HG02610 (cell line): ENCODE results near the gene GAK.
A peak's percentile ranks its signal among the peaks of the same experiment; 100 is the strongest.
"Not testable (repeated sequence)": the region's sequence is repeated elsewhere in the genome, so short reads cannot be mapped to it uniquely, and the experiment has no call there.

Source experiments
- ATAC-seq: cut with Tn5 transposase; IDR thresholded peaks from one replicate; pipeline ENCODE4 v1.9.1; 2021; ENCODE audit warnings: mild to moderate bottlenecking, moderate library complexity; ENCODE audit not compliant: unreplicated experiment

Gene GAK

GRCh38 chr4:929096-929765 is 2.9 kb downstream of the GAK start:
- no peak for ATAC-seq

DNA sequence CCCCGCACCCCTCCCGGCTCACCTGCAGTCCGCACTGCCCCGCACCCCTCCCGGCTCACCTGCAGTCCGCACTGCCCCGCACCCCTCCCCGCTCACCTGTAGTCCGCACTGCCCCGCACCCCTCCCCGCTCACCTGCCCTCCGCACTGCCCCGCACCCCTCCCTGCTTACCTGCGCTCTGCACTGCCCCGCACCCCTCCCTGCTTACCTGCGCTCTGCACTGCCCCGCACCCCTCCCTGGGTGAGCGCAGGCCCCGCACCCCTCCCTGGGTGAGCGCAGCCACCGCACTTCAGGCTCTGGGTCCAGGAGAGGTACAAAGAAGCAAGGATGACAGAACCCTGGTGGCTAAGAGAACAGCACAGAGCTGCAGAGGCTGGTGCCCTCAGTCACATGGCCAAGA is 4.5 kb downstream of the GAK start:
- ATAC-seq, result not testable (repeated sequence)

GRCh38 chr4:926538-926937 is 5.6 kb downstream of the GAK start:
- ATAC-seq, result no peak

DNA sequence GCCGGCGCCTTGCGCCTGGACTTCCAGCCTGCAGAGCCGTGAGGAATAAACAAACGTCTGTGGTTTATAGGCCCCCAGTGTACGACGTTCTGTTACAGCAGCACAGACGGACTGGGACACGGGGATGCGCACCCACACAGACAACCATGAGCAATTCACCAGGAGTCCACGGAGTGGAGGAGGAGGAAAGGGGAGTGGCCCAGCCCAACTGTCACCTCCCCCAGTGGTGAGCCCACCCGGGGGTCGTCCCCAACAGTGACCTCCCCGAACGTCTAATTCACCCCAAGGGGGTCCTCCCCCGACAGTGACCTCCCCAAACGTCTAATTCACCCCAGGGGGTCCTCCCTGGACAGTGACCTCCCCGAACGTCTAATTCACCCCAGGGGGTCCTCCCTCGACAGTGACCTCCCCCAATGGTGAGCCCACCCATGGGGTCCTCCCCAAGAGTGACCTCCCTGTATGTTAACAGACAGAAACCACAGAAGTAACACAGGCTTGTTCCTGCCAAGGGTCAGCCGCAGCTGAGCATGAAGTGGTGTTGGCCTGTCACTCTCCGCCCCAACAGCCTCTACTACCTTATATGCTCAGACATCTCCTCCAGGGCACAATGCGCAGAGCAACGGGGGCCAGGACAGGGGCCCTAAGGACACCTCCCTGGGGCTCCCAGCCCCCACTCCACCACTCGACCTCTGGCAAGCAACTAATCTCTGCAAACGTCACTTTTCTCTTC is 6.2 kb downstream of the GAK start:
- ATAC-seq, result no peak

GRCh38 chr4:925171-925570 is 6.9 kb downstream of the GAK start:
- ATAC-seq, result no peak

- ATAC-seq, result peak; percentile 57
Observed at GRCh38 chr4:924107-925096, 7.7 kb downstream of the GAK start.

- peak; percentile 37 for ATAC-seq
Observed at GRCh38 chr4:921830-922331, 10.2 kb downstream of the GAK start.

DNA sequence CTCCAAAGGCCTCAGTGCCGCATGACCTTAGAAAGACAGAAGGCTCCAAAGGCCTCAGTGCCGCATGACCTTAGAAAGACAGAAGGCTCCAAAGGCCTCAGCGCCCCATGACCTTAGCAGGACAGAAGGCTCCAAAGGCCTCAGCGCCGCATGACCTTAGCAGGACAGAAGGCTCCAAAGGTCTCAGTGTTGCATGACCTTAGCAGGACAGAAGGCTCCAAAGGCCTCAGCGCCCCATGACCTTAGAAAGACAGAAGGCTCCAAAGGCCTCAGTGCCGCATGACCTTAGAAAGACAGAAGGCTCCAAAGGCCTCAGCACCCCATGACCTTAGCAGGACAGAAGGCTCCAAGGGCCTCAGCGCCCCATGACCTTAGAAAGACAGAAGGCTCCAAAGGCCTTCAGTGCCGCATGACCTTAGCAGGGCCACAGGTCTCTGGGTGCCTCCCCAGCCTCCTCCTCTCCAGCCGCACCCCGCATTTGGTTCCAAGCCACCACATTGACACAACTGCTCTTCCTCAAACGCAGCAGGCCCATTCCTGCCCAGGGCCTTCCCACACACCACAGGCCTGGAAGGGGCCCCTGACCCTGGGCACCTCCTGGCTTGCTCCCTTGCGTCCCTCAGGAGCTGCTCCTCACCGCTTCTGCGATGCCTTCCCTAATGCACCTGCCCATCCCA is 13.0 kb downstream of the GAK start:
- ATAC-seq, result not testable (repeated sequence)

GRCh38 chr4:918591-918990 is 13.5 kb downstream of the GAK start:
- ATAC-seq, result not testable (repeated sequence)

DNA sequence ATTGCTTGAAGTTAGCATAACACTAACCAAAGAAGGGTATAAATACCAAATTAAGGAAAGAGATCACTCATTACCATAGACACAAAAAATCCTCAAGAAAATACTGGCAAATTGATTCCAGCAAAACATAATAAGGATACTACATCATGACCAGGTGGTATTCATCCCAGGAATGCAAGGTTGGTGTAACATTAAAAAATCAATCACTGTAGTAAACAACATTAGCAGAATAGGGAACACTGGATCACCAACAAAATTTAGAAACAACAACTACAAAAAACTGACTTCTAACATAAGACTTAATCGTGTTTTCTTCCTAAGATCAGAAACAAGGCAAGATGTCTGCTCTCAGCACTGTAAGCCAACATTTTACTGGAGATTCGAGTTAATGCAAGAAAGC is 14.1 kb downstream of the GAK start:
- no peak for ATAC-seq

DNA sequence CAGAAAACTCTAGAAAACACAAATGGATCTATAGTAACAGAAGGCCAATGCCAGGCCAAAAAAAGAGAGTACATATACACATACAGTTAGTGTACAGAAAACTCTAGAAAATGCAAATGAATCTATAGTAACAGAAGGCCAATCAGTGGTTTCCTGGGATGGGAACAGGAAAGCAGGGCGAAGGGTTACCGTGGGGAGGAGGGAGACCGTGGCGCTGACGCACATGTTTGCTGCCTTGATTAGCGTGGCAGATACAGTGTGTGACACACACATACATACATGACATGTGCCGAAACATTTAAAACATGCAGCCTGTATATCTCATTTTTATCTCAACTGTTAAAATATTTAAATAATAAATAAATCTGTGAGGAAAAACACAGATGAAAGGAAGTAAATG is 14.7 kb downstream of the GAK start:
- ATAC-seq, result no peak

- no peak for ATAC-seq
Observed at GRCh38 chr4:915595-915994, 16.5 kb downstream of the GAK start.

GRCh38 chr4:915041-915474 is 17.1 kb downstream of the GAK start:
- ATAC-seq, result no peak

DNA sequence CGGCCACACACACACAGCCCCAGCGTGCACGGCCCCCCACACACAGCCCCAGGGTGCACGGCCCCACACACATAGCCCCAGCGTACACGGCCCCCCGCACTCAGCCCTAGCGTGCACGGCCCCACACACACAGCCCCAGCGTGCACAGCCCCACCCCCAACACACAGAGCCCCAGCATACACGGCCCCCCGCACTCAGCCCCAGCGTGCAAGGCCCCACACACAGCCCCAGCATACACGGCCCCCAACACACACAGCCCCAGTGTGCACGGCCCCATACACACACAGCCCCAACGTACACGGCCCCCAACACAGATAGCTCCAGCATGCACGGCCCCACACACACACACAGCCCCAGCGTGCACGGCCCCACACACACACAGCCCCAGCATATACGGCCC is 17.6 kb downstream of the GAK start:
- ATAC-seq, result no peak

DNA sequence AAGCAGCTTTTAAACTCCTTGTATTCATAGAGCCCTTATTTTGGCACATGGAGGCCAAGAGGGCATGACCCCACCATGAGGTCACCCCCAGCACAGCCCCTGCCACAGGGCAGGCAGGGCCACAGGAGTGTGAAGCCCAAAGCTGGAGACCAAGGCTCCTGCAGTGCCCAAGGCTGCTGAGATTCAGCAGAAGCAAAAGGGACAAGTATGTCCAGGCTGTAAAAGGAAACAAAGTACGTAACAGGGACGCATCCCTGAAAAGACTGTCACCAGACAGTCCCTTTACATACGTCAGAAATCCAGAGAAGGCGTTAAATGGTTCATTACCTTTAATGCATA is 18.9 kb downstream of the GAK start:
- no peak for ATAC-seq

GRCh38 chr4:912548-913279 is 19.4 kb downstream of the GAK start:
- ATAC-seq, result no peak

GRCh38 chr4:911871-912490 is 20.1 kb downstream of the GAK start:
- no peak for ATAC-seq

GRCh38 chr4:911221-911751 is 20.8 kb downstream of the GAK start:
- no peak for ATAC-seq

DNA sequence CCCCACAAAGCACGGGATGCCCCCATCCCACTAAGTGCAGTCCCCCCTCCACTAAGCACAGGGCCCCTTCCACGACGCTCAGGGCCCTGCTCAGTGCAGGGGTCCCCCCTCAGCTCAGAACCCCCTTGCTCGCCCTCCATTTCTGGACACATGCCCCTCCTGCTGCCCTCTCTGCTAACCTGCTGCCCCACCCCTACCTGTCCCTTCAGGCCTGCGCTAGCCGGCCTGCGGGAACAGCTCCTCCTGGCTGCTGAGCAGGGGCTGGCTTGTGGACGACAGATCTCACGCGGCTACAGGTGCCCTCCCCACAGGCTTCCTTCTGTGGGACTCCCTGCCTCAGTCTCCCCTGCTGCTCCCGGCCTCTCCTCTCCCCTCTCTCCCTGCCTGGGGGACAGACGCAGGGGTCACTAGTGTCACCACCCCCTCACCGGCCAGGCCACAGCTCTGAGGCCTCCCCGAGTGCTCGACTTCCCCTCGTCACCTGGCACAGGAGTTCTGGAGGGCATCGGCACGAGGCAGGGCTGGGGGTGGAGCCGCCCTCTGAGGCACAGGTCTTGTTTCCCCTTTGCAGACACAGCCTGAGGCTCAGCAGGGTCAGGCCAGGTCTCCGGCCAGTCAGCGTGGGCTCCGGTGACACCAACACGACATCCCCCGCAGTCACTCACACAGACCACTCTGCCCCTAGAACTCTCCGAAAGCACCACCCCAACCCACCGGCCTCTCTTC is 21.6 kb downstream of the GAK start:
- no peak for ATAC-seq
